Measurements from ENCODE around the gene POU6F2. TPM values are rescaled to one million over a fixed set of nuclear protein-coding genes. Genes with fewer than 3 reads are reported as not detected.

Gene POU6F2
- total and polyA plus RNA-seq, 2 of the 4 experiments (the other 2 are of a cell fraction), result not detected

GRCh38 chr7:39249635-39250152 is 272.0 kb downstream of the POU6F2 start:
- CTCF ChIA-PET, result interaction anchor here (0.6 kb wide), 1 partner anchor 18 kb away, joined by 3 read pairs; no protein-coding TSS in a partner anchor
- in situ Hi-C loops (cut with MboI; ENCODE audit: low sequenced_read_pairs), result no loop called here
- WGBS, 2 experiments (ENCODE audit: extremely low coverage in 2 of 2, insufficient read length in 1 of 2), result 74% methylated on average over 7 of the region's 9 CpGs; no CpG with 5 or more reads in 1 of the 2 experiments

More at GRCh38 chr7:39249635-39250152, 272.0 kb downstream of the POU6F2 start:
- H4K91ac ChIP-seq (ENCODE audit: insufficient read depth, low read depth, low read length), result no peak overlapping the region
- no peak overlapping the region for H2BK15ac ChIP-seq (ENCODE audit: low read depth, low read length)
- H4K5ac ChIP-seq (ENCODE audit: low read depth, low read length), result no peak overlapping the region
- H3K56ac ChIP-seq (ENCODE audit: extremely low read depth, insufficient read depth, low read length), result no peak overlapping the region
- no peaks in the 10 kb centered on the region for H3K27me3 ChIP-seq (ENCODE audit: control insufficient read depth, insufficient read depth, low read length)
- no peak overlapping the region for H3K9ac ChIP-seq (ENCODE audit: low read depth, low read length)
- no peak overlapping the region for H4K8ac ChIP-seq (ENCODE audit: low read depth in 2 of 2, low read length in 2 of 2)
- H2BK20ac ChIP-seq (ENCODE audit: low read depth, low read length), result no peak overlapping the region
- no peak overlapping the region for H3K23ac ChIP-seq (ENCODE audit: low read depth, low read length)
- H2AK9ac ChIP-seq (replicated peaks; ENCODE audit: low read depth, low read length, poor library complexity), result no peak overlapping the region
- H3K27ac ChIP-seq (ENCODE audit: insufficient read depth, low read length), result no peak overlapping the region
- no peak overlapping the region for H2AK5ac ChIP-seq (ENCODE audit: low read depth, low read length)
- no peaks in the 10 kb centered on the region for H3K4me1 ChIP-seq (ENCODE audit: control insufficient read depth, insufficient read depth, low read length)
- no peak overlapping the region for H3K4ac ChIP-seq (ENCODE audit: low read depth, low read length)
- no peak overlapping the region for H2BK120ac ChIP-seq (ENCODE audit: low read depth, low read length)
- no TSS peak for BruUV-seq (replicated peaks)
- H3K36me3 ChIP-seq (ENCODE audit: control insufficient read depth, insufficient read depth, low read length), result no peaks in the 10 kb centered on the region
- no peak overlapping the region for H3K4me2 ChIP-seq (ENCODE audit: low read depth, low read length)
- H3K4me3 ChIP-seq (ENCODE audit: insufficient read depth, low read depth, low read length), result no peak overlapping the region
- H4K20me1 ChIP-seq (ENCODE audit: insufficient read depth, low read length), result no peaks in the 10 kb centered on the region
- H3K18ac ChIP-seq (ENCODE audit: low read depth, low read length), result no peak overlapping the region
- intact Hi-C loops (cut with micrococcal nuclease) (no loop called here), dilution Hi-C loops (cut with HindIII; ENCODE audit: low sequenced_read_pairs, unreplicated experiment) (no loop called here)
- H3K9me3 ChIP-seq (ENCODE audit: control insufficient read depth, insufficient read depth, low read length), result no peaks in the 10 kb centered on the region
- TF ChIP-seq ELK1 (IDR thresholded peaks at IDR 0.05; ENCODE audit: borderline replicate concordance, low read depth, low read length) (no peak), MXI1 (IDR thresholded peaks at IDR 0.05; ENCODE audit: borderline replicate concordance, low read depth, low read length) (no peak), CTCF (conservative IDR thresholded peaks at IDR 0.05; ENCODE audit: low read depth, low read length) (no peak), POLR2A (IDR thresholded peaks at IDR 0.05; ENCODE audit: low read depth, low read length) (no peak)
- H3K79me1 ChIP-seq (ENCODE audit: low read depth in 1 of 2, low read length in 2 of 2), result no peaks in the 10 kb centered on the region
- no peak overlapping the region for H3K14ac ChIP-seq (replicated peaks; ENCODE audit: low read depth, low read length)
- no peak for DNase-seq
- no peaks in the 10 kb centered on the region for H3K9me1 ChIP-seq (ENCODE audit: insufficient read depth, low read length)
- no peak for ATAC-seq (ENCODE audit: low read depth)
- no peak overlapping the region for H2BK5ac ChIP-seq (ENCODE audit: low read depth, low read length, poor library complexity, severe bottlenecking)
- no peak overlapping the region for H2AFZ ChIP-seq (replicated peaks; ENCODE audit: low read length, poor library complexity)
- POLR2A ChIA-PET (ENCODE audit: unreplicated experiment), result no interaction called here

Data from IMR-90 (cell line).